OCI-LY7 (cell line): ENCODE data around the gene HS6ST3. TPM values are rescaled to one million over a fixed set of nuclear protein-coding genes. Genes with fewer than 3 reads are reported as not detected.

Experiments used
- BruUV-seq: library from RNA; stranded (reverse); fragments of 400-500 nt; replicated peaks from 2 replicates; lab custom pipeline; 2021; lab: Mats Ljungman, UMichigan
- CTCF ChIA-PET: fragments of 300-600 bp; sonication (Branson Sonifier 250); formaldehyde crosslinking; loops from one replicate; lab custom pipeline; 2022; ENCODE audit warnings: antibody characterized with exemption; ENCODE audit not compliant: unreplicated experiment; lab: Charles Lee
- POLR2A ChIA-PET: fragments of 300-600 bp; sonication (Branson Sonifier 250); formaldehyde crosslinking; loops from one replicate; lab custom pipeline; 2022; ENCODE audit warnings: antibody characterized with exemption; lab: Charles Lee
- DNase-seq: peaks from one replicate; pipeline ENCODE4 v3.0.0-alpha.2; 2015; ENCODE audit warnings: low spot score
- H2AFZ ChIP-seq: fragments of 200-600 bp; sonication (generic), shearing (Covaris generic); 2 replicates; pipeline ENCODE4 v1.6.1; 2014; ENCODE audit warnings: mild to moderate bottlenecking, antibody characterized with exemption, low read length, moderate library complexity
- H3K27ac ChIP-seq: fragments of 200-600 bp; sonication (generic); 2 replicates; pipeline ENCODE4 v1.5.1; 2014; ENCODE audit warnings: mixed run types, low read depth, mild to moderate bottlenecking, moderate library complexity, low read length, inconsistent platforms; ENCODE audit not compliant: poor library complexity, severe bottlenecking
- H3K36me3 ChIP-seq: fragments of 200-600 bp; sonication (generic); 2 replicates; pipeline ENCODE4 v1.6.1; 2014; ENCODE audit warnings: mild to moderate bottlenecking, antibody characterized with exemption, low read length, moderate library complexity, mixed read lengths; ENCODE audit not compliant: insufficient read depth
- H3K4me1 ChIP-seq: fragments of 200-600 bp; sonication (generic); 2 replicates; pipeline ENCODE4 v1.5.1; 2014; ENCODE audit warnings: mild to moderate bottlenecking, low read length; ENCODE audit not compliant: insufficient read depth, poor library complexity, severe bottlenecking
- H3K4me2 ChIP-seq: fragments of 200-600 bp; sonication (generic); 2 replicates; pipeline ENCODE4 v1.6.1; 2014; ENCODE audit warnings: mild to moderate bottlenecking, low read length
- H3K4me3 ChIP-seq: fragments of 200-600 bp; sonication (generic); 2 replicates; pipeline ENCODE4 v1.5.1; 2014; ENCODE audit warnings: mild to moderate bottlenecking, low read depth, low read length; ENCODE audit not compliant: poor library complexity, severe bottlenecking
- H3K79me2 ChIP-seq: fragments of 200-600 bp; sonication (generic); 2 replicates; pipeline ENCODE4 v1.6.1; 2016; ENCODE audit warnings: low read depth, mild to moderate bottlenecking, low read length, moderate library complexity, mixed read lengths; ENCODE audit not compliant: insufficient read depth
- H3K9me2 ChIP-seq: fragments of 200-600 bp; sonication (generic); 2 replicates; pipeline ENCODE4 v1.6.1; 2016; ENCODE audit warnings: mild to moderate bottlenecking, low read length, mixed read lengths; ENCODE audit not compliant: insufficient read depth
- H3K9me3 ChIP-seq: fragments of 200-600 bp; sonication (generic); 2 replicates; pipeline ENCODE4 v1.6.1; 2014; ENCODE audit warnings: mild to moderate bottlenecking, mixed run types, low read length, mixed read lengths
- H4K20me1 ChIP-seq: fragments of 200-600 bp; sonication (generic); 2 replicates; pipeline ENCODE4 v1.6.1; 2014; ENCODE audit warnings: mild to moderate bottlenecking, antibody characterized with exemption, low read length, moderate library complexity, mixed read lengths; ENCODE audit not compliant: insufficient read depth
- EZH2phosphoT487 ChIP-seq: fragments of 200-600 bp; sonication (generic); IDR thresholded peaks from 2 replicates; pipeline ENCODE4 v1.6.1; 2018; ENCODE audit warnings: low read depth, borderline replicate concordance, mild to moderate bottlenecking, mixed run types, antibody characterized with exemption, low read length, moderate library complexity, mixed read lengths
- intact Hi-C: fragments of 100-400 bp; cut with micrococcal nuclease; formaldehyde crosslinking; loops from one replicate; pipeline ENCODE4 v1.10.0; 2022; ENCODE audit not compliant: unreplicated experiment
- total RNA-seq, 2 experiments: library from RNA; depleted of rRNA in 1 of 2; stranded (reverse); fragments of >200 nt in 1 of 2; shearing (Covaris generic) in 1 of 2; gene quantifications; 2 replicates each; pipeline ENCODE4 v1.2.3, GENCODE V29; 2014 to 2022
- TF ChIP-seq, protein P1 (sequence below): fragments of 200-600 bp; sonication (generic); conservative IDR thresholded peaks from 2 replicates; pipeline ENCODE4 v1.5.1; 2014; ENCODE audit warnings: mild to moderate bottlenecking, antibody characterized with exemption, low read length, moderate library complexity, mixed read lengths

Gene HS6ST3
- total RNA-seq, 2 experiments from 2014 or later = not detected

DNA sequence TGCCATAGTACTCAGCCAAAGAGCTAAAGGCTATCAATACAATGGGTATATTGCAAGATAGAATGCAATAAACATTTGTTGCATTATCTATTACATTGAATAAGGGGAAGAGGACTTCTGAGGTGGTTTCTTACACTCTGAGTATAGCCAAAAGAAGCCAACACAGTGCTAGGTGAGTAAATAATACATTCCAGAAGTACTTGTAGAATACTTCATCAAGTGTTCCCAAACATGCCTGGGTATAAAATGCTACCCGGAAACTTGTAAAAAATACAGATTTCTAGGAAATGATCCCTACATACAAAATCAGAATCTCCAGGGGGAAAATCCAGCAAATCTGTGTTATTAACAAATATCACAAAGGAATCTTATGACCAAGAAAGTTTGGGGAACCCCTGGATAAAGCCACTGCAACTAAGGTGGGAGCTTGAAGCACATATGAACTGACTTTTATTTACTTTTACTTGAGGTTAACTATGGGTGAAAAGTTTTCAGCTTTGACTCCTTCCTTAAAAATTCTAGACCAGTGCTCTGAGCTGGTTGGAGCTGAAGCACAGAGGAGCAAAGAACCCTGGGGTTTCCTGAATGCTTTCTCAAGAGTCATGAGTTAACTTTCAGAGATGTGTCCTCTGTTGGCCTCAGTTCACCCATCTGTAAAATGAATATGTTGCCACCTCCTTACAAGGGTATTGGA is 768.4 kb downstream of the HS6ST3 start:
- H3K4me3 ChIP-seq = no peak overlapping the region
- no peaks in the 10 kb centered on the region for H3K79me2 ChIP-seq
- DNase-seq = no peak
- intact Hi-C loops = no loop called here
- no TSS peak for BruUV-seq
- H3K36me3 ChIP-seq = no peaks in the 10 kb centered on the region
- H3K9me2 ChIP-seq = no peaks in the 10 kb centered on the region
- POLR2A ChIA-PET = no interaction called here
- no peaks in the 10 kb centered on the region for H4K20me1 ChIP-seq
- H2AFZ ChIP-seq = no peak overlapping the region
- H3K27ac ChIP-seq = no peak overlapping the region
- H3K9me3 ChIP-seq = no peaks in the 10 kb centered on the region
- CTCF ChIA-PET = no interaction called here
- TF ChIP-seq EZH2phosphoT487 = no peak
- TF ChIP-seq, protein P1, sequence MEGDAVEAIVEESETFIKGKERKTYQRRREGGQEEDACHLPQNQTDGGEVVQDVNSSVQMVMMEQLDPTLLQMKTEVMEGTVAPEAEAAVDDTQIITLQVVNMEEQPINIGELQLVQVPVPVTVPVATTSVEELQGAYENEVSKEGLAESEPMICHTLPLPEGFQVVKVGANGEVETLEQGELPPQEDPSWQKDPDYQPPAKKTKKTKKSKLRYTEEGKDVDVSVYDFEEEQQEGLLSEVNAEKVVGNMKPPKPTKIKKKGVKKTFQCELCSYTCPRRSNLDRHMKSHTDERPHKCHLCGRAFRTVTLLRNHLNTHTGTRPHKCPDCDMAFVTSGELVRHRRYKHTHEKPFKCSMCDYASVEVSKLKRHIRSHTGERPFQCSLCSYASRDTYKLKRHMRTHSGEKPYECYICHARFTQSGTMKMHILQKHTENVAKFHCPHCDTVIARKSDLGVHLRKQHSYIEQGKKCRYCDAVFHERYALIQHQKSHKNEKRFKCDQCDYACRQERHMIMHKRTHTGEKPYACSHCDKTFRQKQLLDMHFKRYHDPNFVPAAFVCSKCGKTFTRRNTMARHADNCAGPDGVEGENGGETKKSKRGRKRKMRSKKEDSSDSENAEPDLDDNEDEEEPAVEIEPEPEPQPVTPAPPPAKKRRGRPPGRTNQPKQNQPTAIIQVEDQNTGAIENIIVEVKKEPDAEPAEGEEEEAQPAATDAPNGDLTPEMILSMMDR = no peak
- no peak overlapping the region for H3K4me2 ChIP-seq
- H3K4me1 ChIP-seq = no peaks in the 10 kb centered on the region

DNA sequence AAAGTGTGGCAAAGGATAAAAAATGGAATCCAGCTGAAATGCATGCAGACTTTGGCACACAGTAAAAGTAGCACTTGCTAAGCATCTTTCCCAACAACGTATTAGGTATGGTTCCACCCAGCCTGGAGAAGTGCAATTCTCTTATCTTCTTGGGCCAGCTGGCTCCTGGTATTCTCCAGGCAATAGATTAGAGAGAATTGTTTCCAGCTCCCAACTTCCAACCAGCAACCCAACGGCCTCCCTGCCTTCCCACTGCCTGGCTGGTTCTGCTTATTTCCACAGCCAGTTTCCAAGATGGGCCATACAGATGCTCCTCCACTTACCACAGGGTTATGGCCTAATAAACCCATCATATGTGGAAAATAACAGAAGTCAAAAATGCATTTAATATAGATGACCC is 771.0 kb downstream of the HS6ST3 start:
- ChIA-PET POLR2A (interaction anchor here (0.5 kb wide), 1 partner anchor 11 kb away, joined by 3 read pairs; no protein-coding TSS in a partner anchor), CTCF (no interaction called here)
- Histone ChIP-seq H3K4me2 (no peak overlapping the region), H2AFZ (no peak overlapping the region), H3K36me3 (no peaks in the 10 kb centered on the region), H3K79me2 (no peaks in the 10 kb centered on the region), H4K20me1 (no peaks in the 10 kb centered on the region), H3K27ac (no peak overlapping the region), H3K4me1 (no peaks in the 10 kb centered on the region), H3K9me3 (no peaks in the 10 kb centered on the region), H3K4me3 (no peak overlapping the region), H3K9me2 (no peaks in the 10 kb centered on the region)
- TF ChIP-seq, protein P1 = no peak
- no peak for TF ChIP-seq EZH2phosphoT487
- intact Hi-C loops = no loop called here
- no TSS peak for BruUV-seq
- DNase-seq = no peak

DNA sequence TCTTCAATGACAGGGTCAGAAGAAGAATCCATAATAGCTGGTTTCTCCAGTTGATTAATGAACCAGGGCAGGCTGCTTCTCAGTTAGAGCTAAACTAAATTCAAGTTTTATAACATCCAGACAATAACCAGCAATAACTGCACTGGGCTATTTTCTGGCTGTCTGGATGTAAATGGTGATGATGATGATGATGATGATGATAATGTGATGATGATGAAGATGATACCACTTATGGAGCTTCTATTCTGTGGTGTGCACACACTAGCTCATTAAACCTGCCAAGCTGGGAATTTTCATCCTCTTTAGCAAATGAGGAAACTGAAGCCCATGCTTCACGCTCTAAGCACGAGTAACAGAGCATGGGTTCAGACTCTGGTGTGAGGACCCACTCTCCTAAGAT is 772.2 kb downstream of the HS6ST3 start:
- Histone ChIP-seq H3K4me1 (no peaks in the 10 kb centered on the region), H3K9me2 (no peaks in the 10 kb centered on the region), H4K20me1 (no peaks in the 10 kb centered on the region), H3K27ac (no peak overlapping the region), H3K4me3 (no peak overlapping the region), H3K36me3 (no peaks in the 10 kb centered on the region), H2AFZ (no peak overlapping the region), H3K79me2 (no peaks in the 10 kb centered on the region), H3K9me3 (no peaks in the 10 kb centered on the region), H3K4me2 (no peak overlapping the region)
- intact Hi-C loops = no loop called here
- TF ChIP-seq, protein P1 = no peak
- no peak for TF ChIP-seq EZH2phosphoT487
- CTCF ChIA-PET = no interaction called here
- no TSS peak for BruUV-seq
- POLR2A ChIA-PET = interaction anchor here (0.6 kb wide), 1 partner anchor 282 kb away, joined by 5 read pairs; no protein-coding TSS in a partner anchor
- DNase-seq = no peak
